Measurements from ENCODE around the gene LGALS9. TPM values are rescaled to one million over a fixed set of nuclear protein-coding genes. Genes with fewer than 3 reads are reported as not detected.
A peak's percentile ranks its signal among the peaks of the same experiment; 100 is the strongest.

The LGALS9 gene
- total and polyA plus RNA-seq, 9 of the 15 experiments (the other 6 are each of a cell fraction or from before 2014, with no cell fraction given), result 0.45 to 6.9 (median 2.8) TPM

DNA sequence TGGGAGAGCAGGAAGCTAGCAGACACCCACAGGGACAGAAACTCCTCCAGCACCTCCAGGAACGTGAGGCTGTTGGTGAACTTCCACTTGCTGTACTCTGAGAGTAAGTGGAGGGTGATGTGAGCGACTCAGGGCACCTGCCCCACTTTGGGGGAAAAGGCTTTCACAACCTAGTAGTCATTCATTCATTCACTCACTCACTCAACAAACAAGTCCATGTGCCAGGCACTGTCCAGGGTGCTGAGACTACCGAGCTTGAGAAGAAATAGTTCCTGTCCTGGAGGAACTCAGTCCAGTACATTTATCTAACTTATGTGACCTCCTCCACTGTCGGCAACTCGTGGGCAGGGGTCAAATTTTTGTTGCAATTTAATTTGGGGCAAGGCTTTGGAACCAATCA lies 26.6 kb downstream of the LGALS9 start (continued):
- TF ChIP-seq, protein P1, sequence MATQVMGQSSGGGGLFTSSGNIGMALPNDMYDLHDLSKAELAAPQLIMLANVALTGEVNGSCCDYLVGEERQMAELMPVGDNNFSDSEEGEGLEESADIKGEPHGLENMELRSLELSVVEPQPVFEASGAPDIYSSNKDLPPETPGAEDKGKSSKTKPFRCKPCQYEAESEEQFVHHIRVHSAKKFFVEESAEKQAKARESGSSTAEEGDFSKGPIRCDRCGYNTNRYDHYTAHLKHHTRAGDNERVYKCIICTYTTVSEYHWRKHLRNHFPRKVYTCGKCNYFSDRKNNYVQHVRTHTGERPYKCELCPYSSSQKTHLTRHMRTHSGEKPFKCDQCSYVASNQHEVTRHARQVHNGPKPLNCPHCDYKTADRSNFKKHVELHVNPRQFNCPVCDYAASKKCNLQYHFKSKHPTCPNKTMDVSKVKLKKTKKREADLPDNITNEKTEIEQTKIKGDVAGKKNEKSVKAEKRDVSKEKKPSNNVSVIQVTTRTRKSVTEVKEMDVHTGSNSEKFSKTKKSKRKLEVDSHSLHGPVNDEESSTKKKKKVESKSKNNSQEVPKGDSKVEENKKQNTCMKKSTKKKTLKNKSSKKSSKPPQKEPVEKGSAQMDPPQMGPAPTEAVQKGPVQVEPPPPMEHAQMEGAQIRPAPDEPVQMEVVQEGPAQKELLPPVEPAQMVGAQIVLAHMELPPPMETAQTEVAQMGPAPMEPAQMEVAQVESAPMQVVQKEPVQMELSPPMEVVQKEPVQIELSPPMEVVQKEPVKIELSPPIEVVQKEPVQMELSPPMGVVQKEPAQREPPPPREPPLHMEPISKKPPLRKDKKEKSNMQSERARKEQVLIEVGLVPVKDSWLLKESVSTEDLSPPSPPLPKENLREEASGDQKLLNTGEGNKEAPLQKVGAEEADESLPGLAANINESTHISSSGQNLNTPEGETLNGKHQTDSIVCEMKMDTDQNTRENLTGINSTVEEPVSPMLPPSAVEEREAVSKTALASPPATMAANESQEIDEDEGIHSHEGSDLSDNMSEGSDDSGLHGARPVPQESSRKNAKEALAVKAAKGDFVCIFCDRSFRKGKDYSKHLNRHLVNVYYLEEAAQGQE (IDR thresholded peaks at IDR 0.05; ENCODE audit: borderline replicate concordance), result peak; percentile 98
- TF ChIP-seq, protein P1 (CRISPR knock-in tag; IDR thresholded peaks at IDR 0.05; ENCODE audit: low read depth), result peak; percentile 89
- TF ChIP-seq, protein P2, sequence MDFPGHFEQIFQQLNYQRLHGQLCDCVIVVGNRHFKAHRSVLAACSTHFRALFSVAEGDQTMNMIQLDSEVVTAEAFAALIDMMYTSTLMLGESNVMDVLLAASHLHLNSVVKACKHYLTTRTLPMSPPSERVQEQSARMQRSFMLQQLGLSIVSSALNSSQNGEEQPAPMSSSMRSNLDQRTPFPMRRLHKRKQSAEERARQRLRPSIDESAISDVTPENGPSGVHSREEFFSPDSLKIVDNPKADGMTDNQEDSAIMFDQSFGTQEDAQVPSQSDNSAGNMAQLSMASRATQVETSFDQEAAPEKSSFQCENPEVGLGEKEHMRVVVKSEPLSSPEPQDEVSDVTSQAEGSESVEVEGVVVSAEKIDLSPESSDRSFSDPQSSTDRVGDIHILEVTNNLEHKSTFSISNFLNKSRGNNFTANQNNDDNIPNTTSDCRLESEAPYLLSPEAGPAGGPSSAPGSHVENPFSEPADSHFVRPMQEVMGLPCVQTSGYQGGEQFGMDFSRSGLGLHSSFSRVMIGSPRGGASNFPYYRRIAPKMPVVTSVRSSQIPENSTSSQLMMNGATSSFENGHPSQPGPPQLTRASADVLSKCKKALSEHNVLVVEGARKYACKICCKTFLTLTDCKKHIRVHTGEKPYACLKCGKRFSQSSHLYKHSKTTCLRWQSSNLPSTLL (IDR thresholded peaks at IDR 0.05), result no peak
- TF ChIP-seq ZNF24 (IDR thresholded peaks at IDR 0.05) (peak; percentile 97), ELF4 (CRISPR knock-in tag; IDR thresholded peaks at IDR 0.05) (no peak)
